ENCODE data around the gene SHF.

The SHF gene

DNA sequence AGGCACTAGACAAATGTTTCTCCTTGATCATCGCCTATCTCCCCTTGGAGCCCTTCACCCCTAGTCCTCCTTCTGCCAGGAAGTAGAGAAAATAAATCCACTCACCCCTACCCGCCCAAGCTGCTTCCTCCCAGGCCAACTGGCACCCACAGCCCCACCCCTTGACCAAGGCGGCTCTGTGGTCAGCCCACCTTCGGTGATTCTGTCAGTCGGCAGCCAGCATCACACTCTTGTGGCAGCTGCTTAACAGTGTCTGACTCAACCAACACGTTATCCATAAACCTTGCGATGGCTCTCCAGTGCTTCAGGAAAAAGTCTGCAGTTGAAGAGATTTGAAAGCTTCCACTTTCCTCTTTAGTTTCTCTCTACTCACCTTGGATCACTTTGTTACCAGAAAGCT lies 7.6 kb downstream of the SHF start:
- Histone ChIP-seq H3K27ac (ENCODE audit: poor library complexity, severe bottlenecking) (no peak overlapping the region), H3K27me3 (ENCODE audit: insufficient read depth, poor library complexity, severe bottlenecking) (no peaks in the 10 kb centered on the region), H3K9me3 (ENCODE audit: severe bottlenecking) (no peaks in the 10 kb centered on the region), H3K4me1 (ENCODE audit: insufficient read depth, poor library complexity, severe bottlenecking) (no peaks in the 10 kb centered on the region), H3K36me3 (ENCODE audit: low read depth) (no peaks in the 10 kb centered on the region), H3K4me3 (ENCODE audit: severe bottlenecking) (no peak overlapping the region)
- DNase-seq (ENCODE audit: low spot score): no peak
- TF ChIP-seq, protein P1, sequence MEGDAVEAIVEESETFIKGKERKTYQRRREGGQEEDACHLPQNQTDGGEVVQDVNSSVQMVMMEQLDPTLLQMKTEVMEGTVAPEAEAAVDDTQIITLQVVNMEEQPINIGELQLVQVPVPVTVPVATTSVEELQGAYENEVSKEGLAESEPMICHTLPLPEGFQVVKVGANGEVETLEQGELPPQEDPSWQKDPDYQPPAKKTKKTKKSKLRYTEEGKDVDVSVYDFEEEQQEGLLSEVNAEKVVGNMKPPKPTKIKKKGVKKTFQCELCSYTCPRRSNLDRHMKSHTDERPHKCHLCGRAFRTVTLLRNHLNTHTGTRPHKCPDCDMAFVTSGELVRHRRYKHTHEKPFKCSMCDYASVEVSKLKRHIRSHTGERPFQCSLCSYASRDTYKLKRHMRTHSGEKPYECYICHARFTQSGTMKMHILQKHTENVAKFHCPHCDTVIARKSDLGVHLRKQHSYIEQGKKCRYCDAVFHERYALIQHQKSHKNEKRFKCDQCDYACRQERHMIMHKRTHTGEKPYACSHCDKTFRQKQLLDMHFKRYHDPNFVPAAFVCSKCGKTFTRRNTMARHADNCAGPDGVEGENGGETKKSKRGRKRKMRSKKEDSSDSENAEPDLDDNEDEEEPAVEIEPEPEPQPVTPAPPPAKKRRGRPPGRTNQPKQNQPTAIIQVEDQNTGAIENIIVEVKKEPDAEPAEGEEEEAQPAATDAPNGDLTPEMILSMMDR (IDR thresholded peaks at IDR 0.05; ENCODE audit: poor library complexity, severe bottlenecking): no peak
- no peak for ATAC-seq (ENCODE audit: low read depth)

DNA sequence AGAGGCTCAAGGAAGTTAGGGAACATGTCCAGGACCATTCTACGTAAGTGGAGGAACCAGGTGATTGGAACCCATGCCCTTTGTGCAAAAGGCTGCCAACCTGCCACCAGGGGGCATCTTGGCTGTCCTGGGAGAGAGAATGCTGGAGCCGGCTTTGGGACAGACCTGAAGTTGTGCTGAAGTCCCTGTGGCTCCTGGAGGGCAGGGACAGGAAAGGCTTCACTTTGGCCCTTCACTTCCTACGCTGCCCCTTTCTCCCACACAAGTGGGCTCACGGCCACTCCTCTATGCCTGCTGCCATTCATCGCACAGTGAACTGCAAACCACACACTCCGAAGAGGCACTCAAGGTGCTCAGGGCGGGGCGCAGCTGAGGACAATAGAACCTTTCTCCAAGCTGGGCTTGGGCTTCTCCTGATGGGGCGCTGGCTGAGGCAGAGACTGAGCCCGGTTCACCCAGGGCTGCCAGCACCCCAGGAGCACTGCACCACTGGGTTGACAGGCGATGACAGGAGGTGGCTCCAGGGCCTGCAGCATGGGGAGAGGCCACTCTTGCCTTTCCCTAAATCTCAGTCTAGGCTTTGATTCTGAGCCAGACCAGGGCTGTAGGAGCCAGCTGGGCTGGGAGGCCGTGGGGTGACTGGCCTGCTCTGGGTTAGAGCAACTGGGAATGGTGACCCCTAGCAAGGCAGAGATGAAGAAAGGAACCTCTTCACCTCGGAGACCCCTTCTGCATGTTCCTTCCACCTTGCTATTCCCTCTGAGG lies 8.4 kb downstream of the SHF start:
- Histone ChIP-seq H3K36me3 (ENCODE audit: low read depth) (no peaks in the 10 kb centered on the region), H3K27ac (ENCODE audit: poor library complexity, severe bottlenecking) (no peak overlapping the region), H3K9me3 (ENCODE audit: severe bottlenecking) (no peaks in the 10 kb centered on the region), H3K4me3 (ENCODE audit: severe bottlenecking) (no peak overlapping the region), H3K27me3 (ENCODE audit: insufficient read depth, poor library complexity, severe bottlenecking) (no peaks in the 10 kb centered on the region), H3K4me1 (ENCODE audit: insufficient read depth, poor library complexity, severe bottlenecking) (no peaks in the 10 kb centered on the region)
- DNase-seq (ENCODE audit: low spot score) (no peak), ATAC-seq (ENCODE audit: low read depth) (no peak)
- TF ChIP-seq, protein P1 (IDR thresholded peaks at IDR 0.05; ENCODE audit: poor library complexity, severe bottlenecking): peak; percentile 51

GRCh38 chr15:45177285-45177684 lies 10.5 kb downstream of the SHF start:
- H3K36me3 ChIP-seq (ENCODE audit: low read depth): no peaks in the 10 kb centered on the region
- TF ChIP-seq, protein P1 (IDR thresholded peaks at IDR 0.05; ENCODE audit: poor library complexity, severe bottlenecking): no peak
- ATAC-seq (ENCODE audit: low read depth) (no peak), DNase-seq (ENCODE audit: low spot score) (no peak)
- H3K27ac ChIP-seq (ENCODE audit: poor library complexity, severe bottlenecking): no peak overlapping the region
- H3K4me1 ChIP-seq (ENCODE audit: insufficient read depth, poor library complexity, severe bottlenecking): no peaks in the 10 kb centered on the region
- H3K9me3 ChIP-seq (ENCODE audit: severe bottlenecking): no peaks in the 10 kb centered on the region
- no peaks in the 10 kb centered on the region for H3K27me3 ChIP-seq (ENCODE audit: insufficient read depth, poor library complexity, severe bottlenecking)
- no peak overlapping the region for H3K4me3 ChIP-seq (ENCODE audit: severe bottlenecking)

- ATAC-seq (ENCODE audit: low read depth) (no peak), DNase-seq (ENCODE audit: low spot score) (no peak)
- Histone ChIP-seq H3K4me1 (ENCODE audit: insufficient read depth, poor library complexity, severe bottlenecking) (no peaks in the 10 kb centered on the region), H3K27ac (ENCODE audit: poor library complexity, severe bottlenecking) (no peak overlapping the region), H3K9me3 (ENCODE audit: severe bottlenecking) (no peaks in the 10 kb centered on the region), H3K4me3 (ENCODE audit: severe bottlenecking) (no peak overlapping the region), H3K36me3 (ENCODE audit: low read depth) (no peaks in the 10 kb centered on the region), H3K27me3 (ENCODE audit: insufficient read depth, poor library complexity, severe bottlenecking) (no peaks in the 10 kb centered on the region)
- TF ChIP-seq, protein P1 (IDR thresholded peaks at IDR 0.05; ENCODE audit: poor library complexity, severe bottlenecking): no peak
These were observed 13.2 kb downstream of the SHF start for GRCh38 chr15:45174577-45174976.

DNA sequence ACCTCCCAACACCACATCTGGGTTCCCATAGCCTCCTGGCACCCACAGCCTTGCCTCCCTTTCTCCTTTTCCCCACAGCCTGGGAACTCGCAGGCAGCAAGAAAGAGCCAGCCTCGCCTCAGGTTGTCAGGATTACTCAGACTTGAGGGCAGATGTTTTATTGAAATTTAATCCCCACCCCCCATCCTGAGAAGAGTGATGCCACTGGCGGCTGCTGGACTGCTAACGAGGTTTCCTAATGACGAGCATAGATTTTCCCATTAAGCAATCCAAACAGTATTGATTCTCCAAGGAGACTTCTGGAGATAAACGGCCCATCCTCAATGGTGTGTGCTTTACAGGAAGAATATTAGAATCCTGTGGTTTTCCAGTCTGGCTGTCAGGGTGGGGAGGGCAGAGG lies 13.7 kb downstream of the SHF start:
- no peak overlapping the region for H3K4me3 ChIP-seq (ENCODE audit: severe bottlenecking)
- no peak for DNase-seq (ENCODE audit: low spot score)

More for the DNA sequence above, 13.7 kb downstream of the SHF start:
- Histone ChIP-seq H3K9me3 (ENCODE audit: severe bottlenecking) (no peaks in the 10 kb centered on the region), H3K27me3 (ENCODE audit: insufficient read depth, poor library complexity, severe bottlenecking) (no peaks in the 10 kb centered on the region), H3K4me1 (ENCODE audit: insufficient read depth, poor library complexity, severe bottlenecking) (no peaks in the 10 kb centered on the region), H3K36me3 (ENCODE audit: low read depth) (no peaks in the 10 kb centered on the region), H3K27ac (ENCODE audit: poor library complexity, severe bottlenecking) (no peak overlapping the region)
- ATAC-seq (ENCODE audit: low read depth): no peak
- TF ChIP-seq, protein P1 (IDR thresholded peaks at IDR 0.05; ENCODE audit: poor library complexity, severe bottlenecking): no peak

All from RWPE2 (cell line).